ENCODE results near the gene PTGIS. TPM values are rescaled to one million over a fixed set of nuclear protein-coding genes. Genes with fewer than 3 reads are reported as not detected.
A peak's percentile ranks its signal among the peaks of the same experiment; 100 is the strongest.

PTGIS gene
- total RNA-seq, 1 experiment from 2014 or later = 15.3 TPM

DNA sequence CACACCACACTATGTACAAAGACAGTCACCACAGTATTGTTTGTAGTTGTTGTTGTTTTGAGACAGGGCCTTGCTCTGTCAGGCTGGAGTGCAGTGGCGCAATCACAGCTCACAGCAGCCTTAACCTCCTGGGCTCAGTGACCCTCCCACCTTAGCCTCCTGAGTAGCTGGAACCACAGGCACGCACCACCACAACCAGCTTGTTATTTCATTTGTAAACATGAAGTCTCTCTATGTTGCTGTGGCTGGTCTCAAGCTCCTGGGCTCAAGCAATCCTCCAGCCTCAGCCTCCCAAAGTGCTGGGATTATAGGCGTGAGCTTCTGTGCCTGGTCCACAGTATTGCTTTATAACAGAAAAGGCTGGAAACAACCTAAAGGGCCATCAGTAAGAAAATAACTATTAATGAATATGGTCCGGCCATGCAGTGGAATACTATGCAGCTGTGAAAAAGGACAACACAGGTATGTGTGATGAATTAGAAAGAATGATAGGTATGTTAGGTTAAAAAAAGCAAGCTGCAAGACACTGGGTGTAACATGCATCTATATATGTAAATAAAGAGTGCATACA, 30.0 kb upstream of the PTGIS start:
- DNase-seq (ENCODE audit: low spot score) = no peak
- in situ Hi-C loops (cut with HindIII; ENCODE audit: low sequenced_read_pairs) = no loop called here

DNA sequence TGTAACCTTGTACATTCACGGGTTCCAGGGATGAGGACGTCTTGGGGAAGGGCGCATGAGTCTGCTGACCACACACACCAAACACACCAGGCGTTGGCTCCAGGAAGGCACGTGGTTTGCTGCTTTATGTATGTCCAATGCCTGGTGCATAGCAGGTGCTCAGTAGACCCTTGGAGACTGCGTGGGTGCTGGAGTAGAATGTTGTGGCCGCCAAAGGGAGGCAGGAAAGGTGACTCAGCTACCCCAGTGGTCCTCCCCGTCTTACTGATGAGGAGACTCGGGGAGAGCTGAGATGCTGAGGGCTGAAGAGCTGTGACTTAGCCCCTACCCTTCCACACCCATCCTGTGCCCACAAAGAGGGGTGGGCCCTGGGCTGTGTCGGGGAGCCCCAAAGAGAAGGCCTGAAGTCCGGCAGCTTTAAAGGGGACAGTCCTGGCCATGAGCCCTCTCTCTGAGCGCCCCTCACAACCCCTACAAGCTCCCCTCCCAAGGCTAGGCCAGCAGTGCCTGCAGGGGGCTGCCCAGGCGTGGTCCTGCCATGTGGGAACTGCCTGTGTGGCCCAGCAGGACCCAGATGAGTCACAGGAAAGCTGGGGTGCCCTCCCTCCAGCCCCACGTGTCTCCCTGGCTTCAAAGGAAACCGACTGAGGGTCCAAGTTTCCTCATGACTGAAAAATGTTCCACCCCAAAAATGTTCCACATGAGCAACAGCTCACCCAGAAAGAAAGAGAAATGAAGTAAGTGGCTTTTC, 28.0 kb upstream of the PTGIS start:
- DNase-seq (ENCODE audit: low spot score) = no peak
- in situ Hi-C loops (cut with HindIII; ENCODE audit: low sequenced_read_pairs) = no loop called here

DNA sequence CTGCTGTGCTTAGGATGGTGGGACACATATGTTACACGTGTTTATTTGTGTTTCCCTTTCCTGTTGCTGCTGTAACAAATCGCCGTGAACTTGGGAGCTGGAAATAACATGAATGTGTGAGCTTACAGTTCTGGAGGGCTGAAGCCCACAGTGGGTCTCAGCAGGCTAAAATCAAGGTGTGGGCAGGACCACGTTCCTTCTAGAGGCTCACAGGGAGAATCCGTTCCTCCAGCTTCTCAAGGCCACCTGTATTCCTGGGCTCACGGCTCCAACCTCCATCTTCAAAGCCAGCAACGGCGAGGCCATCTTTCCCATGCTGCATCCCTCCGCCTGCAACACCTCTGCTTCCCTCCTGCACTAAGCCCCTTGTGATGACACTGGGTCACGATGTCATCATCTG, 27.4 kb upstream of the PTGIS start:
- in situ Hi-C loops (cut with HindIII; ENCODE audit: low sequenced_read_pairs) = no loop called here
- no peak for DNase-seq (ENCODE audit: low spot score)

DNA sequence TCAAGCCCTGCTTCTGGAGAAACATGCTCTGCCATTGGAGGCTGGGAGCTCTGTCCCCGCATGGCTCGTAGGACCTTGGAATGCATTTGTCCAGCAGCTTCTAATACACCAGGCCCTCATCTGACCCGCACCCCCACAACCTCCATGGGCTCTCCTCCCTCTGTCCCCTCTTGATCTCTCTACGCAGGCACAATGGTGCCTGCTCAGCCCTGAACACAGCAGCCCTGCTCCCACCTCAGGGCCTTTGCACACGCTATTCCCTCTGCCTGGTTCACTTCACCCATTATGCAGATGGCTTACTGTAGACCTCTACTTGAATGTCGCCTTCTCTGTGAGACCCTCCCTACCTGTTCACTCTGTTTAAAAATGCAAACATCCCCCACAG, 27.0 kb upstream of the PTGIS start:
- DNase-seq (ENCODE audit: low spot score) = no peak
- in situ Hi-C loops (cut with HindIII; ENCODE audit: low sequenced_read_pairs) = no loop called here

DNA sequence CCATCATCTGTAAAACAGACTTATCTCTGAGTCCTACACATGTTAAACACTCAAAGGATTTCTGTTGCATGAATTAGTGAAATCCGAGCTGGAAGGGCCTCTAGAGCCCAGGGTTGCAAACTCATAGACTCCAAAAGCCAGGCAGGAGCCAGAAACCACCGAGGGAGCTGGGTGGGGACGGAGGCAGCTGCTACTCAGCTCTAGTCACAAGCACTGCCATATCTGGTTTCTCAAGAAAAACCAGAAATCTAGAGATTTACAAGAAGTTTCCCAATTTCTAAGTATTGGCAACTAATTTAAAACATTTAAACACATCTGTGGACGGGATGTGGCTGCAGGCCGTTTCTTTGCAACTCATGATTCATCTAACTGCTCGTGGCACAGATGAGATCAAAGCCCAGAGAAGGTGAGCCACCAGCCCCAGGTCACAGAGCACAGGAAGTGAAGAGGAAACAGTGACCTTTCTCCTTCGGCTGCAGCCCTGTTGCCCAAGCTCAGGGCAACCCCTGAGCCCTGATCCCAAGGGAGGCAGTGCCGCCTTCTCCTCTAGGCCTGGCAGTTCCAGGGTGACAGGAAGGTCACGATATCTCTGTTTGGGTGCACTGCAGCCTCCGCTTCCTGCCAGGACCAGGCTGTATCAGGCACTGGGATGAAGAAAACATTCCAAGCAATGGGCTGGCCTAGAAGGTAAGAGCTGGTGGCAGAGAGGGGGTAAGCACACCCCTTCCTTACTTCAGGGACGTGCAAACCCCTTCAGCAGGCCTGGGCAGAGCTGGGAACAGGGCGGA, 26.4 kb upstream of the PTGIS start:
- in situ Hi-C loops (cut with HindIII; ENCODE audit: low sequenced_read_pairs) = no loop called here
- DNase-seq (ENCODE audit: low spot score) = no peak

DNA sequence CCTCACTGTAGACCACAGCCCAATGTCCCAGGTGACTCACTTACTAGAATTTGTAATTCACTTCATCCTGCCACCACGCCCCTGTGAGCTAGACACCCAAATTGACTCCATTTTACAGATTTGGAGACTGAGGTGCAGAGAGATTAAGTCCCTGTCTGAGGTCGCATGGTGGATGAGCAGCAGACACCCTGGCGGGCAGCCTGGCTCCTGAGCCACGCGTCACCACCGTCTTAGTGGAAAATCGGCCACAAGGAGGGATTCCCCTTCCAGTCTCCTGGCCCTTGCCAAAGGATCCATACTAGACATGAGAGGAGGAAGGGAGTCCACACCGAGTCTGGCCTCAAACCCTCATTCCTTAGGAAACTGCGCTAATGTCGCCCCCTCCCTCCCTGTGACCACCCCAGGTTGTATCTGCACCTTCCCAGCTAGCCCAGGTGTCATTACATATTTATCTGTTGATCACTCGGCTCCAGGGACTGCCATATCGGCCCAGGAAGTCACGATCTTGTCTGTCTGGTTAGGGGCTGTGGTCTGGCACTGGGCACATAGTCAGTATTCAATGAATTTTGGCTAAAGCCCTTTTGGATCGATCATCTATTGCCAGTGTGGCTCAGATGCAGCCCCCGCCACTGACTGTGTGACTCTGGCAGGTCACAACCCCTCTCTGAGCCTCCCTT, 25.7 kb upstream of the PTGIS start:
- DNase-seq (ENCODE audit: low spot score) = no peak
- in situ Hi-C loops (cut with HindIII; ENCODE audit: low sequenced_read_pairs) = no loop called here

DNA sequence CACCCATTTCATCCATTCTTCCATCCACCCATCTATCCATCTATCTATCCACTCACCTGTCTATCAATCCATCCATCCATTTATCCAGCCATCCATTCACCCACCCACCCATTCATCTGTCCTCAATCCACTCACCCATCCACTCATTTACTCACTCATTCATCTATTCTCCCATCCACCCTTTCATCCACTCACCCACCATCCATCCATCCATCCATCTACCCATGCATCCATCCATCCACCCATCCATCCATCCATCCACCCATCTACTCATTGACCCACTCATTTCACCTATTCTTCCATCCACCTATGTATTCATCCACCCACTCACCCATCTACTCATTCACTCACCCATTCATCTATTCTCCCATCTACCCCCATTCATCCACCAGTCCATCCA, 24.2 kb upstream of the PTGIS start:
- DNase-seq (ENCODE audit: low spot score) = no peak
- in situ Hi-C loops (cut with HindIII; ENCODE audit: low sequenced_read_pairs) = no loop called here

DNA sequence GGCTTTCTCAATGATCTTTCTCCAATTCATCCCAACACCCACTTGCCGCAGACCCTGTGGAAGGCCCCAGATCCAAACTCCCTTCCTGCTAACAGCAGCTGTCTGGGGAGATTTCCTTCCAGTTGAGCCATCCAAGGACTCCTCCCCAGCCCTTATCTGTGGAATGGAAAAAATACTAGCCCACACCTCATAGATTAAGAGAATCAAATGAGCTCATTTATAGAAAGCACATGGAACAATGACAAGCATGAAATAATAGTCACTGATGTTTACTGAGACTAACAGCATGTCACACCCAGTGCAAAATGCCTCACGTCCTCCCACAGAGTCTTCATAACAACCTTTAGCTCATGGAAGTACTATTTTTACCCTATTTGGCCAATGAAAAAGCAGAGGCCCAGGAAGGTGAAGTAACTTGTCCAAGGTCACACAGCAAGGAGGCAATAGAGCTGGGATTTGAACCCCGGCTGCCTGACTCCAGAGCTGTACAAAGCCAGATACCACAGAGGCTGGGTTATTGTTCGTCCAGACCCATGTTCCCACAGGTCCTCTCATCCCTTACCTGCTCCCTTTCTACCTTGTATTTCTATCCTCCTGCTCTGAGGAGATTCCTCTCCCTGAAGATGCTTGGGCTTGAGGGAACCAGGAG, 23.4 kb upstream of the PTGIS start:
- DNase-seq (ENCODE audit: low spot score) = no peak
- in situ Hi-C loops (cut with HindIII; ENCODE audit: low sequenced_read_pairs) = no loop called here

DNA sequence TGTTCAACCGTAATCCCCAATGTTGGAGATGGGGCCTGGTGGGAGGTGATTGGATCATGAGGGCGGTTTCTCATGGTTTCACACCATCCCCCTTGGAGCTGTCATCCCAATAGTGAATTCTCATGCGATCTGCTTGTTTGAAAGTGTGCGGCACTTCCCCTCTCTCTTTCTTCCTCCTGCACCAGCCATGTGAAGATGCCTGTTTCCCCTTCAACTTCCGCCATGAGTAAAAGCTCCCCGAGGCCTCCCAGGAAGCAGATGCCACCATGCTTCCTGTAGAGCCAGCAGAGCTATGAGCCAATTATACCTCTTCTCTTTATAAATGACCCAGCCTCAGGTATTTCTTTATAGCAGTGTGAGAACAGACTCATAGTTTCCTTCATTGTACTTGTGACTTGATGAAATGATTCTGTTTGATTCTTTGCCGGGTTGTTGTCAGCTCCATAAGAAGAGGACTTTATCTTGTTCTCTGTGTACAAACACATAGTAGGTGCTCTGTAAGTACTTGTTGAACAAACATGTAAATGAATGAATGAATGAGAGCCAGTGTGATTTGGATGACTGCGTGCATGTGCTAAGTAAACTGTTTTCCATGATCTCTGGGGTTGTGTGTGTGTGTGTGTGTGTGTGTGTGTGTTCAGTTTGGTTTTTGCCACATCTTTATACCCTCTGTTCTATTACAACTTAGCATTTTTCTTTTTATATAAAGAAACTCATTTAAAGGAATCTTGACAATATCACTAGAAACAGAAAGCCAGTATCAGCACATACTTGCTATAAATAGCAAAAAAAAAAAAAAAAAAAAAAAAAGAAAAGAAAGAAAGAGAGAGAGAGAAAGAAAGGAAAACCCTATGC, 22.5 kb upstream of the PTGIS start:
- no peak for DNase-seq (ENCODE audit: low spot score)
- in situ Hi-C loops (cut with HindIII; ENCODE audit: low sequenced_read_pairs) = no loop called here

DNA sequence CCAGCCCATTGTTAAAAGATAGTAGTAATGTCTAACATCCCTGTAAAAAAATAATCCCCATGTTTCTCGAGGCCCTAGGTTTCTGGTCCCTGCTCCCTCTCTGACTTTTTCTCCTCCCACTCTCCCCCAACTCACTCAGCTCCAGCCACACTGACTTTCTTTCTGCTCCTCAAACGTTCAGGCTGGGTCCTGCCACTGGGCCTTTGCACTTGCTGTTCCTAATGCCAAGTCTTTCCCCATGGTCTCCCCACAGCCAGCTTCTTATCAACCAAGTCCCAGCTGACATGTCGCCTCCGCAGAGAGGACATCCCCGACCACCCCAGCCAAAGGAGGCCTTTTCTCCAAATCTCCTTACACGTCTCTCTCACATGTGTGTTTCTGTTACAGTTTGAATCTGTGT, 21.8 kb upstream of the PTGIS start:
- no peak for DNase-seq (ENCODE audit: low spot score)
- in situ Hi-C loops (cut with HindIII; ENCODE audit: low sequenced_read_pairs) = no loop called here

DNA sequence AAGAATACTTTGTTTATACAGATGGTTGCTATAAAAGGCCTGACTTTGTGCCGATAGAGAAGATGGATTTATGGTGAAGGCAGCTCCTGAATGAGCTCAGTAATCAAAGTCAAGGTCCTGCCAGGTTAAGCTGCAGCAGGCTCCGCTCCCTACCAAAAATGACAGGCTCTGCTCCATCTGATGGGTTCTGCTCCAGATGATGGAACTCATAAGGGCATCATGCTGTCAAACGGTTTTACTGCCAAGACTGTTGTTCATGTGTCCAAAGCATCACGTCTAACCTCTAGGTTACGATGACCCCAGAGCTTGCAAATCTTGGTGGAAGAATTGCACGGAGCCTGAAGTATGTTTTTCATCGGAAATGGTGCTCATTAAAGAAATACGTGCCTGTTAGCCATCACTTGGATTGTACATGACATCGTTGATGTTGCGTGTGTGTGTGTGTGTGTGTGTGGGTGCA, 19.2 kb upstream of the PTGIS start:
- in situ Hi-C loops (cut with HindIII; ENCODE audit: low sequenced_read_pairs) = no loop called here
- DNase-seq (ENCODE audit: low spot score) = no peak

DNA sequence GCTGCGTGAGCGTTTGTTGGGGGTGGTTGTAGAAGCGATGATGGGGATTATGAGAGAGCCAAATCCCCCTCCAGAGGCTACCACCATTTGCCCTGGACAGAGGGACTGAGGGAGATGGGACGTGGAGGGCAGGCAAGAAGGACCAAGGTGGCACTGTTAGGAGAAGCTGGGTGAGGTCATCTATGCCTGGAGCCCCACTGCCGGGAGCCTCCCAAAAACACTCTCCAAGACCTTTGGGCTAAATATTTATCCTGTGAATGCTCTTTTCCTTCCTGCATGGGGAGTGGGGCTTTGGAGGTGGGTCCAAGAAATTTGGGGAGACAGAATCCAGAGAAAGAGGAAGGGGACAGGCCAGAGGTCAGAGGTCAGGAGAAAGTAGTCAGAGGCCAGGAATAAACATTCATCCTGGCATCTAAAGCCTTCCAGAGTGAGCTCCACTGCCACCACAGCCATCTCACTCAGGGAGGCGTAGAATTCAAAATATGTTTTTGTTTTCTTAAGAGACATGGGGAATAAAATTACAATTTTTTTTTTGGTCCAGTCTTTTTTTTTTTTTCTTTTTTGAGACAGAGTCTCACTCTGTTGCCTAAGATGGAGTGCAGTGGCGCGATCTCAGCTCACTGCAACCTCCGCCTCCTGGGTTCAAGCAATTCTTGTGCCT, 17.8 kb upstream of the PTGIS start:
- in situ Hi-C loops (cut with HindIII; ENCODE audit: low sequenced_read_pairs) = no loop called here
- no peak for DNase-seq (ENCODE audit: low spot score)

DNA sequence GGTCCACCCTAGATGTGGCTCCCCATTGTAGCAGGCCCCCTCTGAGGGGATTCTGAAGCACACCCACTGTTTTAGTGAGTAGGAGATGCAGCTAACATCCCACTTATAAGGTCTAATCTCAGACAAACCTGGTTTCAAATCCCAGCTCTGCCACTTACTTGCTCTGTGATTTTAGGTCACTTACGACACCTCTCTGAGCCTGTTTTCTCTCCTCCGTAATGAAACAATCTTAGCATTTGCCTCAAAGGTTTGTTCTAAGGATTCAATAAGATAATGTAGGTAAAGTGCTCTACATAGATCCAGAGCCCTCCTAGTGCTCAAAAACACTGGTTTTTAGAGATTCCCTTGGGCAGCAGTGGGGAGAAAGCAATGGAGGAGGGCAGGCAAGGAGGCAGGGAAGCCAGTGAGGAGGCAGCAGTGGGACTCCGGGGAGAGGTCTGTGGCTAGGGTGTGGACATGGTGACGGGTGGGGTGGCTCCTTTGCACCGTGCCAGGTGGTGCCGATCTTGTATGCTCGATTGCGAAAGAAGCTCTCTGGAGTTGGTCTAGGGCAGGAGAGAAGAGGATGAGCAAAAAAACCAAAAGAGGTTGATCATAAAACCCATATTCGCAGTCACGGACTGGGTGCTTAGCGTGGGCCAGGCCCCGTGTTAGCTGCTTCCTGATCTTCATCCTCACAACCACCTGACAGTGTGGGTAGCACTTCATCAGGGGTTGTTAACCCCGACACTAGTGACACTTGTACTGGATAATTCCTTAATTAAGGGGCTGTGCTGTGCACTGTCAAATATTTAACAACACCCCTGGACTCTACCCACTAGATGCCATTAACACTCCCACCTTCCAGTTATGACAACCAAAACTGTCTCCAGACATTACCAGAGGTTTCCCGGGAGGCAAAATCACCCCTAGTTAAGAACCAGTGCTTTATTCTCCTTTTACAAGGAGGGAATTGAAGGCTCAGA, 16.8 kb upstream of the PTGIS start:
- in situ Hi-C loops (cut with HindIII; ENCODE audit: low sequenced_read_pairs) = no loop called here
- DNase-seq (ENCODE audit: low spot score) = no peak

DNA sequence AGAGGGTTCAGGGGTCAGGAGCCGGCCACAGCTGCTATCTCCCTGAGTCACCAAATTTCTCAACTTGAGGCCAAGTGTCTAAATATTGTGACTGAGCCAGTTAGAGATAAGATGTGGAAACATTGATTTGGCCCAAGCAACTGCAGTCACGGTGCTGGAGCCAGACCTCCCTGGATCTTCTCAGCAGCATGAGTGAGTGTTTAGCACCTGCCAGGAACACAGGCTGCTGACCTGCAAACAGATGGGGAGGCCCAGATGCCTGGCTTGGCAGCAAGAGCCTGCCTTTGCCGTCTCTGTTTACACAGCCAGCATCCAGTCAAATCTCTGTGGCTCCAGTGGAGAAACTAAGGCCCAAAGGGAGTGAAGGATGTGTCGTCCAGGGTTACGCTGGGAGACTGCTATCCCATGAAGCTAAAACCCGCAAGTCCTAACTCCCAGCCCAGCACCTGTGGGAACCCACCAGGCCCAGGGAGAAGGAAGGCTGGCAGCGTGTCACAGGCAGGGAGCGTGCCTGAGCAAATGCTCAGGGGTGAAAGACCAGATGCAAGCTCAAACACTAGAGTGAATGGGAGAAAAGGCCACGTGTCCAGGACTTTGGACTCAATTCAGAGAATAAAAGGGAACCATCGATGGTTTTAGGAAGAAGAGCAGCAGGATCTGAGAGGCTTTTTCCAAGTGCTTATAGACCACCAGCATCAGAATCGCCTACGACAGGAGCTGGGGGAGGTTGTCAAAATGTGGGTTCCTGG, 15.9 kb upstream of the PTGIS start:
- peak; percentile 77 for DNase-seq (ENCODE audit: low spot score)
- in situ Hi-C loops (cut with HindIII; ENCODE audit: low sequenced_read_pairs) = no loop called here

DNA sequence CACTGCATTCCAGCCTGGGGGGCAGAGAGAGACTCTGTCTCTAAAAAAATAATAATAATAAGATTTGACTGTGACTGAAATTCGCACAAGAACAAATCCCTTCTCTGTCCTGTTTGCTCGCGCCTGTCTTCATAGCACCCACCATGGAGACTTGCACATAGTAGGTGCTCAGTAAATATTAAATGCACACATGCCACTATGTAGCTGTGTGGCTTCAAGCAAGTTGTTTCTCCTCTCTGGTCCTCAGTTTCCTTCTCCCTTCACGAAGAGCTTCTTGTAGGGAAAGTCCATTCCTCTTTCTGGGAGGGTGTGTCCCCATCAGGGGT, 15.4 kb upstream of the PTGIS start:
- in situ Hi-C loops (cut with HindIII; ENCODE audit: low sequenced_read_pairs) = no loop called here
- no peak for DNase-seq (ENCODE audit: low spot score)
